Lung microvascular endothelial cell (primary cell): ENCODE results near the gene SUSD3. TPM values are rescaled to one million over a fixed set of nuclear protein-coding genes. Genes with fewer than 3 reads are reported as not detected.

Experiments used
- DNase-seq, 2 donors: peaks; one replicate each; pipeline versions ENCODE4 v3.0.0 to v3.0.0-alpha.2; 2010; ENCODE audit warnings: low read depth in 2 of 2
- total RNA-seq: library from RNA; depleted of rRNA; stranded (reverse); fragments of >200 nt; gene quantifications from 2 replicates; pipeline ENCODE4 v1.2.1, GENCODE V29; 2014

The SUSD3 gene
- total RNA-seq, 1 donor from 2014 or later = not detected

DNA sequence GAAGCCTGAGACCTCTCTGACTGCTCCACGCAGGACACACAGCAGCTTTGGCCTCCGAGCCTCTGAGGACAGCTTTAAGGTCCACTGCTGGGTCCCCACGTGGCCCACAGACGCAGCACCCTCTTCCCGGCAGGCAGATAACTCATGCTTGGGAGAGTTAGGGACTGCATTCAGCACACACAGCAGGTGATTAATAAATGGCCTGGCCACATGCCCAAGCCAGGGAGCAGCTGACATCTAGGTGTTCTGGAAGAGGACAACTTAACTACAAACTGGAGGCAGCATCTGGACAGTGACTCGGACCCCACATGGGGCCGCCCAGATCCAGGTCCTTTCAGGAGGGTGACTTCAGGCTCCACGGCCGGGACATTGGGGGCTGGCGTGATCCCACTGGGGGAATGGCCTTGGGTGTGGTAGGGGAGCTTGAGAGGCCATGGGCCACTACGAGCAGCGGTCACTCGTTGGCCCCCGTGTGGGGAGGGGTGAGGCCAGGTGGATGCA is 64.3 kb downstream of the SUSD3 start:
- DNase-seq = no peak

- no peak for DNase-seq
These were observed 65.2 kb downstream of the SUSD3 start for GRCh38 chr9:93123561-93124283.

GRCh38 chr9:93124793-93125192 is 66.3 kb downstream of the SUSD3 start:
- DNase-seq = no peak

DNA sequence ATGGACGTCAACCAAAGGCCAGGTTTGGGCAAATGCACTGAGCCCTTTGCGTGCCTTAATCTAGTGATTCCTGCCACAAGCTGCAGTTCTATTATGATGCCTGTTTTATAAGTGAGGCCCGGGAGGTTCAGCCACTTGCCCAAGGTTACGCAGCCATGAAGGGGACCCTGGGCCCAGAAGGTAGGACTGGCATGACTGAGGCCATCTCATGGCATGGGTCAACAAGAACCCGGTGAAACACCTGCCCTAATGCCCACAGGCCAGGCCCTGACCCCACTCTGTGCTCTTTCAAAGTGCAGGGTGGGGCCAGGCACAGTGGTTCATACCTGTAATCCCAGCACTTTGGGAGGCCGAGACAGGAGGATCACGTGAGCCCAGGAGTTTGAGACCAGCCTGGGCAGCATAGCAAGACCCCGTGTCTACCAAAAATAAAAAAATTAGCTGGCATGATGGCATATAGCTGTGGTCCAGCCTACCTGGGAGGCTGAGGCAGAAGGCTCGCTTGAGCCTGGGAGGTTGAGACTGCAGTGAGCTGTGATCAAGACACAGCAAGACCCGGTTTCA is 66.9 kb downstream of the SUSD3 start:
- DNase-seq = no peak

DNA sequence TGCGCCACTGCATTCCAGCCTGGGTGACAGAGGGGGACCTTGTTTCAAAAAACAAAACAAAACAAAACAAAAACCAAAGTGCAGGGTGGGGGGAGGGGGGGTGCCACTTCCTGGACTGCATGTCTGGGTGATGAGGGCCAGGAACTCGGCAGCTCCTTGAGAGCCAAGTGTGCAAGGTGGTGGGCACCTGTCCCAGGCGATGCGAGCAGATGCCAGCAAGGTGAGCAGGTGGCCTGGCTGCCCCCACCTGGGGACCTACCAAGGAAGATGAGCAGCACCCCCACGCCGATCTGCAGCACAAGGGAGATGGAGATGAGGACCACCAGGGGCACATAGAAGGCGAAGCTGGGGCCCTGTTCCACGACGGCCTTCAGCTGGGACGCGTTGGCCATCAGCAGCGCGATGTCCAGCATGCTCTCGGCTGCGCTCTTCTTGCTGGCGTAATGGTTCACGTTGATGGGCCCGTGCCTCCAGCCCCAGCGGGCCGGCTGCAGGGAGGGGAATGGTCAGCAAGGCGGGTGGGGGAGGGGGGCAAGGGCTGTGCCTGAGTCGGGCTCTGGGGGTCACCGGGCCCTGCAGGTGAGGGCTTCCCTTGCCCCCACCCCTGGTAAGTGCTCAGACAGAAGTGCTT is 67.8 kb downstream of the SUSD3 start:
- no peak for DNase-seq

DNA sequence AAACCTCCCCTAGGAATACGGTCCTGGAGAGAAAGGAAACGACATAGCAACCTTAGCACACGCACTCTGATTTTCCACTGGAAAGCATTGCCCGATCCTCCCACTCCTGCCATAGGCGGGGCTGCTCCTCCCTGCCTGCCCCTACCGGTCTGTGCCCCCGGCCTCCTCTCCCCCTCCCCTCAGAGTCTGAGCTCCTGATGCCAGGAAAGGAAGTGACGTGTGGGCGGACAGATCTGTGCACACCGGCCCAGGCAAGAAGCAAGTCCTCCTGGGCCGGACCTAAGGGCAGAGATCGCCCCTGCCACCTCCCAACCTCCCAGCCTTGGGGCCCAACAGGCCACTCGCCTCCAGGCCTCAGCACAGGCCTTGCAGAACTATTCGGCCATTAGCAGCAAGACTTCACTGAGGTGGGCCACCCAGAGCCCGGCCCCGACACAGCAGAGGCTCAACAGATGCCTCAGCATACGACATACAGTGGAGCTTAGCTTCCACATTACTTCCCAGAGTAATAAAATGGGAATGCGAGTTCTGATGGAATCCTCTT is 68.4 kb downstream of the SUSD3 start:
- DNase-seq = peak; percentile 33 to 85

DNA sequence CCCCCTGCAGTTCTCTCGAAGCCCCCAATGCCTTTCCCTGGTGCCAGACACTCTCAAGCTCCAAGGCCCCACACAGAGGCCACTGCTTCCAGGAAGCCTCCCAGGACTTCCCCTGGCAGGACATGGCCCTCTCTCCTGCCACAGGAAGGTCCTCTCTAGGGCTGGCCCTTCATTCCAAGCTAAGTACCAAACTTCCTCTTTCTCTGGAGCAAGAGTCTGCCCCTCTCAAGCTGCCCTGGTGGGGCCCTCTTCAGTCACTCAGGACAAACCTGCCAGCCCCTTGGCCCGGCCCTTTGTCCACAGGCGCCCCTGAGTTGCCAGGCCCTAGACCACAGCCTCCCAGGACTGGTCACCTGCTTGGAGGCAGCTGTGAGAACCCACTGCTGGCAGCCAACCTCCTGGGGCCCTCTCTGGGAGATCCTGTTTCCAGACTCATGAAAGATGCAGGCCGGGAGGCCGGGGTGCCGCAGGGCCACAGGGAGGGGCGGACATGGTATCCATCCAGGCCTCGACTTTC is 69.0 kb downstream of the SUSD3 start:
- DNase-seq = no peak

GRCh38 chr9:93128011-93128714 is 69.7 kb downstream of the SUSD3 start:
- no peak for DNase-seq

- no peak for DNase-seq
These were observed 70.3 kb downstream of the SUSD3 start for GRCh38 chr9:93128715-93129224.

- DNase-seq = peak; percentile 89 to 93
These were observed 70.8 kb downstream of the SUSD3 start for GRCh38 chr9:93129286-93129685.

DNA sequence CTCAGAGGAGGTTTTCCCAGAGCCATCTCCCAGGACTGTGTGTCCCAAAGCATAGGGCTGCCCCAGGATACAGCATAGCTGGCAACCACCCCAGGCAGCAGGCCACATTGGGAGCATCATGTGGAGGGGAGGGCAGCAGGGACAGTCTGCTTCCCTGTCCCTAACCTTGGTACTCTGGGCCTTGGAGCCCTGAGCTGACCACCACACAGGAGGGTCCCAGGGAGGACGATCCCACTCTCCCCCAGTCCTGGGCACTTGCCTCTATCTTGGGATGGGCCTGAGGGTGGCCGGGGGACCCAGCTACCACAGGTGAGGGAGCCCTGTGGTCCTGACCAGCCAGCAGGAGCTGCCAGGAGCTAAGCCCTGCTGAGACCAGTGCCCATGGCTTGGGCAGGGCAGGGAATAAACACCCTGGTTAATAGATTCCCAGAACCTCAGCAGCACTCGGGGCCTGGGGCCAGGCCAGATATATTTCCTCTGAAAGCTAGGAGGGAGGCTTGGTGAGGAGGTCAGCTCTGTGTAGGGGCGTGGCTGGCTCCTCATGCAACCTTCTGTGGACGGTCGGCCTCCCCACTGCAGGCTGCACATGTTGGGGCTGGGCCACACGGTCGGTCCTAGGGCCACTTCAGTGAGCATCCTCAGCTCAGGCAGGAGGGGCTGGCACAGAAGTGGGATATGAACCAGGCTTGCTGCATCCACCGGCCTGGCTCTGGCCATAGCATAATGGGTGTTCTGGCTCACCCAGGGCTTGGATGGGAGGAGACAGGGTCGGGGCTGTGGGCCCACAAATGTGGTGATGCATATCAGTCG is 71.4 kb downstream of the SUSD3 start:
- DNase-seq = no peak

- DNase-seq = peak; percentile 56 to 60
These were observed 72.5 kb downstream of the SUSD3 start for GRCh38 chr9:93130861-93131481.

DNA sequence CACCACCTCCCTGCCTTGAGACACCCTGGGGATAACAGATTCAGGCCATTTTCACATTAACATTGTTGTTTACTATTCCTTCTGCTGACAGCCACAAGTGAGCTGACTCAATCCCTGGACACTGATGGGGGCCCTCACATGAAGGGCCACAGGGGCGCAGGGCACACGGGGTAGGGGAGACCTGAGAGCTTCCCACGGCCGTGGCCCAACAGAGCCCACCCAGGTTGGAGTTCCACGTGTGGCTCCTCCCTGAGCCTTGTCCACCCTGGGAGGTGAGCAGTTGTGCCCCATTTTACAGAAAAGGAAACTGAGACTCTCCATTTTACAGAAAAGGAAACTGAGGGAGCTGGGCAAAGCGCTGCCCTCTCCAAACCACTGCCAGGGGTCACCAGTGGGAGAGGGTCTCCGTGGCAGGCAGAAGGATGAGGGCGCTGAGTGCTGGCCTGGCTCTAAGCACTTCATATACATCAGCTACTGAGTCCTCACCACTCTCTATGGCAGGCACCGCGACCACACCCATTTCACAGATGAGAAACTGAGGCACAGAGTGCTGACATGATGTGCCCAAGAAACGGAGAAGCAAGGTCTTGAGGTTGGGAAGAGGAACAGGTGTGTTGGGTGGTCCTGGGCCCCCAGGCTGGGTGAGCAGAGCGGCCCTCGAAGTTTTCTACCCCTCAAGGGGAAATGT is 73.2 kb downstream of the SUSD3 start:
- no peak for DNase-seq

GRCh38 chr9:93132287-93132927 is 73.9 kb downstream of the SUSD3 start:
- peak in 1 of 2 donors; percentile 27 for DNase-seq

DNA sequence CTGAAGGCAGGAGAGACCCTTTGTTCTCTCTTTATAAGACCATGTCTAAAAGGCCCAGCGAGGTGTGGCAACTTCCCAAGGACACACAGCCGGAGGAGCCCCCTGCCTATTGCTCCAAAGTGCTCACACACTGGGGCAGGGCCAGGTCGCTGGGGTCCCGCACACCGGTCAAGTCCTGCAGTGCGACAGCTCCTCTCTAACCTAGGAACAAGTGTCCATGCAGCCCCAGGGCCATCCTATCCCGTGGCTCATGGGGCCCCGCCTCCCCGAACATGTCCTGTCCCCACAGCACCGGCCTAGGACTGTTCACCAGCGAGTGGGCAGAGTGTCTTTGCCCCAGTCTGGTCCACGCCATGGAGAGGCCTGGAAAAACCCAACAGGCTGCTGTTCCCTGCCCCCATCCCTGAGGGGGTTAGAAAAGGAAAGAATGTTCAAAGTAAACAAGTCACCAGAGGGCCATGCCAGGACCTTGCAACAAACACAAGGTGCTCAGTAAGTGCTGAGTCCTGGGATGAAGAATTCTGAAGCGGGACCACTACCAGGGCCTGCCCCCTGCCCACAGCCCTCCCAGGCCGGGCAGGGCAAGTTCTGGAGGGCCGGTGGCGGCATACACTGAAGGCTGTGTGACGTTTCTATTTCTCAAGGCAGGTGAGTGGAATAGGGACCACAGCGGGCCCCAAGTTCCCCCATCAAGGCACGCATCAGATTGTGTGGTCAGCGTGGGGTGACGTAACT is 74.6 kb downstream of the SUSD3 start:
- DNase-seq = peak; percentile 32 to 44

DNA sequence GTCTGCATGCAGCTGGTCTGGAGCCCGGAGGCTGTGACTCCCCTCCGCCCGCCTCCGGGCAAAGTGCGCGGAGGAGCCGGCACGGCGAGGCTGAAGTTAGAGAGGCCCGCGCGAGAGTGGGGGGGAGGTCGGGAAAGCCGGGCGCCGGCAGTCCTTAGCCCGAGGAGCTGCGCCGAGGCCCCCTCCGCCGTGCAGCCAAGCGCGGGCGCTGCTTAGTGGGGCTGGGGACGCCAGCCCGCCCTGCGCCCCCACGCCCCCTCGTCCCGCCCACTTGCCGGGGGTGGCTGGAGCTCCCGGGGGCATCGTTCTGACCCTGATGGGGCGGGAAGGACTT is 75.1 kb downstream of the SUSD3 start:
- peak; percentile 66 to 90 for DNase-seq

- peak; percentile 74 for DNase-seq
These were observed 75.7 kb downstream of the SUSD3 start, which contains the start of gene NINJ1 for GRCh38 chr9:93134015-93134739. NINJ1 (minus strand) TSS chr9:93134251; CDS start chr9:93134217, 34 bp downstream.
